NCI-H2227 treated with DMSO at 0.1 percent for 48 hours (cell line): ENCODE results near the gene SP3.

Source experiments
- DNase-seq: peaks from one replicate; lab custom pipeline; 2025; lab: John Stamatoyannopoulos, UW

Gene SP3

DNA sequence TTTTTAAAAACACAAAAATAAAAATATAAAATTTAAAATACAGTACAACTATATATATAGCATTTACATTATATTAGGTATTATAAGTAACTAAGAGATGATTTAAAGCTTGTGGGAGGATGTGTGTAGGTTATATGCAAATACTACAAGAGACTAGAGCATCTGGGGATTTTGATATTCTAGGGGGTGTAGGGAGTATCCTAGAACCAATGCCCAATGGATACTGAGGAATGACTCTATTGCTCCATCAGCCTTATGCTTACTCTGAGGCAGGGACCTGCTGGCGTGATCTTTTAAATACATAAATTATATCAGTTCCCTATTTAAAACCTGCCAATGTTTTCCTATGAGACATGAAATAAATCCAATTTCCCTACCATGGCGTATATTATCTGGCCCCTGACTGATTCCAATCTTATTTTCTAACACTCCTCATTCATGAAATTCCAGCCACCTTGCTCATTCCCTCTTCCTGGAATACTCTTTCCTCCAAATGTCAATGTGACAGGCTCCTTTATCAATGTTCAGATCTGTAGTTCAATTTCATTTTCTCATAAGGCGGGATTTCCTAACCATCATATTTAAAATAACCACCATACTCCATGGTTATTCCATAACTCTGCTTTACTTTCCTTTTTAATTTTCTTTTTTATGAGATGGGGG lies 22.2 kb downstream of the SP3 start:
- no peak for DNase-seq

DNA sequence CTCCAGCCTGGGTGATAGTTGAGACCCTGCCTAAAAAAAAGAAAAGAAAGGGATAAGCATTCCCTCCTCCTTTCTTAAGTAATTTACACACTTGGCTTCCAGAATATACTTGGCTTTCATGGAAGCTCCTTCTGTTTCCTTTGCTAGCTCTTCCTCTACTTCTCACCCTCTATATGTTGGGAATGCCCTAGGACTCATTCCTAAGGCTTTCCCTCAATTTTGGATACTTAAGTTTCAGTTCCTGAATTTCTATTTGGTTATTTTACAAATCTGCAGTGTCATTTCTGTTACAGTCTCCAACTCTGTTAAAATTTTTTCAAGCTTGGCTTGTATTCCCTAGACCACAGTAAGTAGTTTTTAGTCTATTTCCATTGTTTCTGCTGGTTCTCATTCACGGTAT lies 23.6 kb downstream of the SP3 start:
- DNase-seq: no peak

DNA sequence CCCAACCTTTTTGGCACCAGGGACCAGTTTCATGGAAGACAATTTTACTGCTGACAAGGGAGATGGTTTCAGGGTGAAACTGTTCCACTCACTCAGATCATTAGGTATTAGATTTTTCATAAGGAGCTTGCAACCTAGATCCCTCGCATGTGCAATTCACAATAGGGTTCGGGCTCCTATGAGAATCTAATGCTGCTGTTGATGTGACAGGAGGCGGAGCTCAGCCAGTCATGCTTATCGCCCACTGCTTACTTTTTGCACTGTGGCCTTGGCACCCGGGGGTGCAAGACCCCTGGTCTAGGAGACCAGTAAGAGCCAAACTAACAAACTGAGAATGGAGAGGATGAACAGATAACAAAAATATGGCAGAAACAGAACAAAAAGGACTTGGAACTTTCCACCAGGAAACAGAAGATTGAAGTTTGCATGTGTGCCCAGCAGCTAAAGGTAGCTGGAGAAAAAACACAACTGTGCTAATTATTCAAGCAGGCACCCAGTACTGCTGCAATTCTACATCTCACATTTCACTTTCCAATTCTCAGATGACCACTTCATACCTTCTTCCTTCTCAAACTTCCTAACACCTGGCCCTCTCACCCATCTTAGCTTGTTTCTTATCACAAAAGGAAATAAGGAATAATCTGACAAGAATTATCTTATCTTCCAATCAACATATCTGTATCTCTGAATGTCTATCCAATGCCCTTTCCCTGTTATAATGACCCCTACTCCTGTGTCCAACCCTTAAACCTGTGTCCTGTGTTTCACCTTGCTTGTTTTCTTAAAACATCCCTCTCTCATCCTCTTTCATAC lies 24.8 kb downstream of the SP3 start:
- DNase-seq: no peak

DNA sequence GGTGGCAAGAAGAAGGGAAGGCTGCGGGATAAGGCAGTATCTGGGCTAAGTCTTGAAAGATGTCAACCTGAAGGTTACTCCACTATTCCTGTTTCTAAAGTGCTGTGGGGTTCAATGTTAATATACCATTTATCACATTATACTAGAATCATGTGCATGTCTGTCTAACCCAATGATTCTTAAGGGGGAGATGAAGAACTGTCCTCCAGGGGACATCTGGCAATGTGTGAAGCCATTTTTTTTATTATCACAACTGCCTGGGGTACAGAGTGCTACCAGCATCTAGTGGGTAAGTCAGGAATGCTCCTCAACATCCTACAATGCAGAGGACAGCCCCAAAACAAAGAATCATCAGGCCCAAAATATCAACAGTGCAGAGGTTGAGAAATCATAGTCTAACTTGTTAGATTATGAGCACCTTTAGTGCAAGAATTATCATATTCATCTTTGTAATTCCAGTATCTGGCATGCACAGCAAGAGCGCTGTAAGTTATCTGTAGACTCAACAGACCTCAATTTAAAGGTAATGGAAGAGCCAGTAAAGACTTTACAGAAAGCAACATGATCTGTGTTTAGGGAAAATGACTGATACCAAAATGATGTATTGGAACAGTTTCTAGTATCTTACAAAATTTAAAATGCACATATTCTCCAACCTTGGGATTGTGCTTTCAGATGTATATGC lies 26.3 kb downstream of the SP3 start:
- DNase-seq: no peak

DNA sequence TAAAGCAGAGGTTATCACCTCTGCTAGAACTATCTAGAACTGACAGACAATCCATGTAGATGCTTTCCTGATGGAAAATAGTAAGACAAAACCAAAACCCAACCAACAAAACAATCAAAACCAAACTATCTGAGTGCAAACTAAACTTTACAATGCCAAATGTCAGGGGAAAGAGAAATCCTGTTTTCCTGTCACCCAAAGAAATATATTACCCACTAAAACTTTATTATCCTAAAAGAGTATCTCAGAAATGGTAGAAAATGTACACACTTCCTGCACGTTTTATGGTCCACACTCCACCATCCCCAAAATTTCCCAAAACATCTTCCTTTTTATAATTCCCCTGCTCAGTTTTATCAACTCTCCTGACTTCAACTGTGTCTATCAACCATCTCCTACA lies 29.9 kb downstream of the SP3 start:
- no peak for DNase-seq

DNA sequence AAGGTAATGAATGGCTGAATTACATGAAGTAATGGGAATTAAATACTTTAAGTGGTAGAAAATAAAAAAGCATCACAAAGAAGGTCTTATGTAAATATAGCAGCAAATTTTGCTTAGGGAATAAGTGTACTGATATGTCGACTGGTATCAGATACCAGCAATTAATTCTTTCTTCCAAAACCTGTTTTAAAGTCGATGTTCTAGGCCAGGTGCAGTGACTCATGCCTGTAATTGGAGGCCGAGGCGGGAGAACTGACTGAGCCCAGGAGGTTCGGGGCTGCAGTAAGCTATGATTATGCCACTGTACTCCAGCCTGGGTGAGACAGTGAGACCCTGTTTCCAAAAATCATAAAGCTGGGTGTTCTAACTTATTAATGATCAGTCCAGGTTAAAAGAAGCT lies 30.3 kb downstream of the SP3 start:
- DNase-seq: peak; percentile 16

DNA sequence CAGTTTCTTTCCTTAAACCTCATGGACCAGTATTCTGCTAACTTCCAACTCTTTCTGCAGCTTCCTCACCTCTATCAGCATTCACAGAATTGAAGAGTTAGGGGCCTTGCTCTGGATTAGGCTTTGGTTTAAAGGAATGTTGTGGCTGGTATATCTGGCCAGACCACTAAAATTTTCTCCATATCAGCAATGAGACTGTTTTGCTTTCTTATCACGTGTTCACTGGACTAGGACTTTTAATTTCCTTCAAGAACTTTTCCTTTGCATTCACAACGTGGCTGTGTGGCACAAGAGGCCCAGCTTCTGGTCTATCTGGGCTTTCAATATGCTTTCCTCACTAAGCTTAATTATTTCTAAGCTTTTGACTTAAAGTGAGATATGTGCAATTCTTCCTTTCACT lies 33.4 kb downstream of the SP3 start:
- no peak for DNase-seq

DNA sequence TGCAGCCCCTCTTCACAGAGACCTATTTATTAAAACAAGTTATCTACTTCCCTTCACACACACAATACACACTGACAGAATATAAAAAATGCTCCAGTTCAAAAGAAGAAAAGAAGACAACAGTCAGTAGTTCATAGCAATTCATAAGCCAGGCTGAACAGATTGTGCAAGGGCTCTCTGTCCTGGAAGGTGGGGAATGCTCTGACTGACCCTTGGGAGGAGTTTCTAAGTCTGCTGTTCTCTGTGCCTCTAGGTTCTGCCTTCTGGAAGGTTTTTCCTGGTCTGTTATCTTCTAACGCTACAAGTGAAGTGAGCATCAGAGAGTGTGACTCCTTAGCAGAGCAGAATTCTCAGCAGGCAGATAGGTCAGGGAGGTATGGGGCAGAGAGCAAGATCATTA lies 35.7 kb downstream of the SP3 start:
- DNase-seq: no peak

DNA sequence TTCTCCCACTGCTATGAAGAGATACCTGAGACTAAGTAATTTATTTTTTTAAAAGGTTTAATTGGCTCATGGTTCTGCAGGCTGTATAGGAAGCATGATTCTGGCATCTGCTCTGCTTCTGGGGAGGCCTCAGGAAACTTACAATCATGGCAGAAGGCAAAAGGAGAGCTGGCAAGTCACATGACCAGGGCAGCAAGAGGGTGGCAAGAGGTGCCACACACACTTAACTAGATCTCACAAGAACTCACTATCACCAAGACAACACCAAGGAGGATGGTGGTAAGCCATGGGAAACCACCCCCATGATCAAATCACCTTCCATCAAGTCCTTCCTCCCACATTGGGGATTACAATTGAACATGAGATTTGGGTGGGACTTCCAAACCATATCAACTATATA lies 38.3 kb downstream of the SP3 start:
- no peak for DNase-seq

DNA sequence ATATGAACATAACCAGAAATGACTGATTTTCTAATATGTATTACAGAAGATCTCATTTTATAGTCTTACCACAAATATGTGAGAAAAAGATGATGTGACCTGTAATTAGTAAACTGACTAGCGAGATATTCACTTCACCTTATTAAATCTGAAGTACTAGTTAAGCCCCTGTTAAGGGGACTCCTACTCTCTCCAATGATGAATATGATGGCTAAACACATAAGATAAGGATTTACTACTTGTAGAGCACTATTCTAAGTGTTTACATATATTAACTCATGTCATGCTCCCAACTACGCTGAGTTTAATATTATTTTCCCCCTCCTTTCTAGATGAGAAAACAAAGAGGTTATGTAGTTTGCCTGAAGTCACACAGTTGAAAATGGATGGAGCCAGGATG lies 40.9 kb downstream of the SP3 start:
- no peak for DNase-seq

DNA sequence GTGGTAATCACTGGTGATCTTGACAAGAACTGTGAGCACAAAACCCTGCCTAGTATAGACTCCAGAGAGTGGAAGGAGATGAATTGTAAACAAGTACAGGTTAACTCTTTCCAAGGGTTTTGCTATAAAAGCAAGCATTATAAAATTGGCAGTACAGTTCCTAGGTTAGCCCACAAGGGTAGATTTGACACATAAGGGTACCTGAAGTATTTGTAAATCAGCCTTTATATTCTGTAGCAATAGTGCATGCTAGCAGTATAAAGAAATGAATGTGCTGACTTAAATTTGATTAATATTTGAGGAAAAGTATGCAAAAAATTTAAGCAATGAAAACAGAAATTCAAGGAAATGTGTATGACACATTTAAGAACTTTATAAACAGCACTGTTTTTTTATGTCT lies 42.4 kb downstream of the SP3 start:
- DNase-seq: no peak

DNA sequence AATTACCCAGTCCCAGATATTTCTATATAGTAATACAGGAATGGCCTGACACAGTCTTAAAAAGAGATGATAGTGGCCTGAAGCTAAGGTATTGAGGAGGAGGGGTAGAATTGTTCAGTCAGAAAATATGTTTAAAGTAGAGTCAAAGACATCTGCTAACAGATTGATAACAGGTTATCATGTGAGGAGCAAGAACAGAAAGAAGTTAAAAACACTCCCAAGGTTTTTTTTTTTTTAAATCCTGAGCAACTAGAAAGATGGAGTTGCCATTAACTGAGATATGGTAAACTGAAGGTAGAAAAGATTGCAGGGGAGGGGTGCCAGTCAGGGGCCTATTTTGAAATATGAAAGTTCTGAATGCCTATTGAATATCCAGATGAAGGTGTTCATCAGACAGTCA lies 43.1 kb downstream of the SP3 start:
- no peak for DNase-seq

DNA sequence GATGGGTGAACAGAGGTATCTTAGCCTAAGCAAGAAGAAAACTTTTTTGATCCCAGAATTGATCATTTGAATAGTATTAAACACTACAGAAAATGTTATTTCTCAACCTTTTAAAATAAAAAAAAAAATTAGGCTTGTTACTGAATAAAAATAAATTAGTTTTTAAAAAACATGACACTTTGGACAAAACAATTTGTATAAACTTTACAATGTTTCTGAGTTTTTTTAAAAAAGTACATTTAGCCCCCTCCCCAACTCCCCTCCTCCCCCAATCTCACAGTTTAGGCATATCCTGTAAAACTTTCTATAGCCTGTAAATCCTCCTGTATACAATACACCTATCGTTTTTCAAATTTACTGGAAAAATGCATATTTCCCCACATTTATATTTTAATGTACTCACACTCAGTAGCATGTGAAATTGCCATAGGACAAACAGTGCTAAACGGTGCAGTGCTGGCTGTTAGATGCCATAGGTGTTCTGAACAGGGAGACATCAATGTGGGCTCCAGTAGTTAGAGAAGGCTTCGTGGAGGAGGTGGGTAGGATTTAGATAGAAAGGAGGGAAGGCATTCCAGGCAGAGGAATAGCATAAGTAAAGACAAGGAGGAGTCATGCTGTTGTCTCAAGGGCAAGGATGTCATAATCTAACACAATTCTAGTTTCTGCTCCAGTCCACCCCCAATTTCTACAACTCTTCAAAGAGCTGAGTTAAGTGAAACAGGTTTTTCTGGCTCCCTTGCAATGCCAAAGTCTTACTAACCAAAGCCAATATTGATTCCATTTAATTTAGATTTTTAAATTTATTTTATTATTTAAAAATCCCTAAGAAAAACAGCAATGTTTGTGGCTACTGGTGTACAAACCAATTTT lies 50.9 kb downstream of the SP3 start:
- no peak for DNase-seq

DNA sequence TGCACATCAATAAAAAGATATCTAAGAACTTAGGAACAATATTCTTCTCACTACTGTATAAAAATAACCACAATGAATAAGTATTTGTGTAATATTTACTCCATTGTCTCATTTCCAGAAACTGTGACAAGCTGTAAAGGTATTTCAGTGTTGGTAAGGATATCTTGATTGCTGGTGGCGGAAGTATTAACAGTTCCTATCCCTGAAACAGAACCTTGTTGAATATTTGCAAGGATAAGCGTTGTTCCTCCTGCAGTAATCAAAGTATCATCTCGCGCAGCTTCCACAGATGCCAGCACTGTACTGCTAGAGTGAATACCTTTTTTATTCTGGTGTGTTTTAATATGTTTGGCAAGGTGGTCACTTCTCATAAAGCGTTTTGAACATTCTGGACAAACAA lies 55.3 kb downstream of the SP3 start:
- no peak for DNase-seq

DNA sequence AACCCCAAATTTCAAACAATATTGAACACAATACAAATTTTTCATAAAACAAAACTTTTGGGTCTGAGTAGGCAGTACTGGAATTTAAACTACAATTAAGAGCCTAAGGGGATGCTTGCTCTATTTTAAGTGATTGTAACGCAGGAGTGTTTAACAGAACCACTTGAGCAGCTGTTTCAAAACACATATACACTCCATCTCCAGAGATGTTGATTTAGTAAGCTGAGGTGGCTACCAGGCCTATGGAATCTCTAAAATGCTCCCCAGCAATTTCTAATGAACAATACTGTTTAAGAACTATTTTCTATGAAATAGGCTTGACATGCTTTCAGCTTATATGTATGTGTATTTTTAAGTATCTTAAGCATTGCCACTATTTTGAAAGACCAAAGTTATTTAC lies 58.5 kb downstream of the SP3 start:
- no peak for DNase-seq

DNA sequence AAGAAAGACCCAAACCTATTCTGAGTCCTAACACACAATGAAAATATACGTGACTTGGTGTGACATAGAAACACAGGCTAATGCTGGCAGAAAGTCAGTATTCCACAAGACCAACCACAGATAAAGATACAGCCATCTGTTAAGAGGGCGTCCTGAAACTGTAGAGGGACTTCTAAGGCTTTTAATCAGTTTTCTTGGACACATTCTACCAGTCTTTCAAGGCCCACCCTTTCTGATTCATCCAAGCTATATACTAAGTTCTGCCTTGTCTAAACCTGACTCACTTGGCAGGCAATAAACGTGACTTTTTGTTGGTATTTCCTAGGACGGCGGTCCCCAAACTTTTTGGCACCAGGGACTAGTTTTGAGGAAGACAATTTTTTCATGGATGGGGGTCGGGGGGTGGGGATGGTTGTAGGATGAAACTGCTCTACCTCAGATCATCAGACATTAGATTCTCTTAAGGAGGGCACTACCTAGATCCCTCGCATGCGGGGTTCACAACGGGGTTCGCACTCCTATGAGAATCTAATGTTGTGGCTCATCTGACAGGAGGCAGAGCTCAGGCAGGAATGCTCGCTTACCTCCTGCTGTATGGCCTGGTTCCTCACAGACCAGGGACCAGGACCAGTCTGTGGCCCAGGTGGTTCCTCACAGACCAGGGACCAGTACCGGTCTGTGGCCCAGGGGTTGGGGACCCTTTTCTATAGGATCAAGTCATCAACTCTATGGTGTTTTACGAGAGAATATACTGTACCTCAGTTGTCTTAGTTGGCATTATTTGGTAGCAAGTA lies 61.4 kb downstream of the SP3 start:
- DNase-seq: no peak

DNA sequence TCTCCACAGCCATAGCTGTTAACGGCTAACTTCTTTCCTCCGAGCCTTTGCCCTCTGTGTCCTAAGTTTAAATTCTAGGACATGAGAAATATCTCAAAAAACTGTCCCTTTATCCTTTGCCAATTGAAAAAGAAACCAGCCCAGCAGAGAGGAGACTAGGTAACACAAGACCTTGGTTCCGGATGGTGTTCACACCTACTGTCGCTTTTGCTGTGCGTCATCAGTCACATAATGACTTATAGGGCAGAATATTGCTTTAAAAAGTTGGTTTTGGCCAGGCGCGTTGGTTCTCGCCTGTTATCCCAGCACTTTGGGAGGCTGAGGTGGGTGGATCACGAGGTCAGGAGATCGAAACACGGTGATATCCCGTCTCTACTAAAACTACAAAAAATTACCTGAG lies 66.2 kb downstream of the SP3 start:
- DNase-seq: no peak

DNA sequence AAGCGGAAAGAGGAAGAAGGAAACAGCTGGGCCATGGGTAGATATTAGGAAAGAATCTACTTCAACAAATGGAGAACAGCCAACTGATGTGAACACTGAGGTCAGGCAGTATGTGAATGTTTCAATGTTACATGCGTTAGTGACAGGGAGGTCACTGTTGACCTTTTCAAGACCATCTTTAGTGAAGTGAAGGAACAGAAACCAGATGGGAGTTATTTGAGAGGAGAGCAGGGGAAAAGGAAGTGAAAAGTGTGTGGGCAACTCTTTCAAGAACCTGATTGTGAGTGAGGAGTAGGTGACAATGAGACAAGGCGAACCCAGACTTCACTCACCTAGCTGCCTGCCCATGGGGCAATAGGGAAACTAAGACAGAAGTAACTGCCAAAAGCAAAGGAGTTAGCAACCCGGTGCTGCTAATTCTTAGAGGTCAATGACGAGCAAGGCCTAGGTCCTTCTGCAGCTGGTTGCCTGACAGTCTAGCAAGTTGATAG lies 67.0 kb downstream of the SP3 start:
- no peak for DNase-seq

DNA sequence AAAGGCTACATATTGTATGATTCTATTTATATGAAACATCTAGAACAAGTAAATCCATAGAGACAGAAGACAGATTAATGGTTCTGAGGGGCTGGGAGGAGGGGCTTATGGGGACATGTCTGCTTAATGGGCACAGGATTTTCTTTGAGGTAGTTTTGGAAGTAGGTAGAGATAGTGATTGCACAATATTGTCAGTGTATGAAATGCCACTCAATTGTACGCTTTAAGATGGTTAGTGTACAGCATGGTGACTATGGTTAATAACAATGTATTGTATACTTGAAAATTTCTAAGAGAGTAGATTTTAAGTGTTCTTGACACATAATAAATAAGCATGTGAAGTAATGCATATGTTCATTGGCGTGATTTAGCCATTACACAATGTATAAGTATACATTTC lies 68.4 kb downstream of the SP3 start:
- no peak for DNase-seq

DNA sequence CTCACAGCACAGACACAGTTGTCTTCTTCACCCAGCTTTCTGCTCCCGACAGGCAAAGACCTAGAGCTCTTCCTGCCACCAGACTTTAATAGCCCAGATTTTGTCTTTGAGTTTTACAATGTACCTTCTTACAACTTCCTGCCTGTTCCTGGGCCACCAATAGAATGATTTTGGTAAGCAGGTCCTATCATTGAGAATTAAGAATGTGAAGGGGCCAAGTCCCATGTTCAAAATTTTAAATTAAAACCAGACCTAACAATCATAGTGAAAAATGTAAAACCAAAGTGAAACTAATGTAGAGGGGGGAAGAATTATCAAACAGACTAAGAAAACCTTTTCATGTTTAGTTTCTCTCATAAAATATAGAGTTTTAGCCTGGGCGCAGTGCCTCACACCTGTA lies 72.8 kb downstream of the SP3 start:
- no peak for DNase-seq

DNA sequence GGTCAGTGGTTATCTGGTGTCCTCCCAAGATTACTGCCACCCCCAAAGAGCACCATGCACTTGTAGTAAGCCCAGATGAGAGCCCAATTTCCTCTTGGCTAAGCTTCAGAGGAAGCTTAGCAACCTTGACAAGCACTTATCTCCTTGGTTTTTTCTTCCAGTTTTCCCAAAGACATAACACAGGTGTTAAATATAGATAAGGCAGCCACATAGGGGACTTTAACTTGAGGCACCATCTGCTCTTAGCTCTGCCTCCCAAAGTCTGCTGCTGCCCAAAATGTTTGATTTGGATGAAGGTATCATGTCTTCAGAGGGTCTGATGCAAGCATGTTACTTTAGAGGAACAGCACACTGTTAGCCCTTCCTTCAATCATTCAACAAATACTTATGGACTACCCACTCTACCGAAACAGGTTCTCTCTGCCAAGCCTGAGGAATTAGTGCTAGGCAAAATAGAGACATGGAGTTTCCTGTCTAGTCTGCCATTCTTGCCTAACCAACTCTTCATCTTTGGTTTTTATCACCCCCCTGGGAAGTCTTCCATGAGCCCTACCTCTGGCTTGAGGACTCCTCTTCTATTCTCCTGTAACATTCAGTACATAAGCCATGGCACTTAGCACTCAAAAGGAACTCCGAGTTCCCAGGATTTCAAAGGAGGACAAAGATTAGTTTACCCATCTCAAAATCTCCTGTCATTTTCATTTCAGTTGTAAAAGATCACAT lies 73.7 kb downstream of the SP3 start:
- DNase-seq: no peak
